ENCODE results near the gene COLEC12.

Gene COLEC12

GRCh38 chr18:474416-474815 lies 26.1 kb downstream of the COLEC12 start:
- H3K4me1 ChIP-seq (ENCODE audit: control insufficient read depth, insufficient read depth, low read depth, low read length) = peaks cover 18% of the 10 kb centered on the region
- WGBS = 69% methylated on average over 4 of the region's 4 CpGs

GRCh38 chr18:473802-474201 lies 26.7 kb downstream of the COLEC12 start:
- Histone ChIP-seq H2AK5ac (ENCODE audit: low read length, severe bottlenecking) (peak overlapping the region; percentile 89), H3K4me2 (ENCODE audit: low read length, poor library complexity, severe bottlenecking) (no peak overlapping the region), H3K9me3 (ENCODE audit: control insufficient read depth, low read length) (no peaks in the 10 kb centered on the region), H3K36me3 (ENCODE audit: control insufficient read depth in 1 of 2, insufficient read depth in 2 of 2, low read depth in 1 of 2, low read length in 2 of 2) (peaks cover 0 to 15% of the 10 kb centered on the region in 2 experiments), H3K4me3 (ENCODE audit: insufficient read depth in 1 of 2, low read depth in 1 of 2, low read length in 2 of 2) (no peak overlapping the region), H3K18ac (ENCODE audit: low read depth in 1 of 2, low read length in 2 of 2) (no peak overlapping the region), H2BK120ac (ENCODE audit: low read depth, low read length) (no peak overlapping the region), H3K27me3 (ENCODE audit: control insufficient read depth in 1 of 2, insufficient read depth in 1 of 2, low read length in 2 of 2) (no peaks in the 10 kb centered on the region), H3K27ac (ENCODE audit: low read length, poor library complexity, severe bottlenecking) (no peak overlapping the region), H4K8ac (ENCODE audit: low read length) (no peak overlapping the region), H2BK12ac (ENCODE audit: low read length in 2 of 2) (peak overlapping the region in 1 of 2 experiments; percentile 49), H4K91ac (ENCODE audit: low read length) (no peak overlapping the region), H3K14ac (ENCODE audit: low read length in 2 of 2) (no peak overlapping the region), H2BK5ac (ENCODE audit: low read depth, low read length, poor library complexity, severe bottlenecking) (no peak overlapping the region), H2AFZ (ENCODE audit: low read depth, low read length) (no peak overlapping the region), H3K23ac (ENCODE audit: low read length in 2 of 2) (no peak overlapping the region), H3K79me1 (replicated peaks; ENCODE audit: low read length, poor library complexity, severe bottlenecking) (peaks cover 2% of the 10 kb centered on the region), H3K4ac (ENCODE audit: low read depth in 1 of 2, low read length in 2 of 2) (no peak overlapping the region), H2BK15ac (ENCODE audit: low read depth, poor library complexity, severe bottlenecking) (no peak overlapping the region), H3K4me1 (ENCODE audit: control insufficient read depth, insufficient read depth, low read depth, low read length) (peaks cover 16% of the 10 kb centered on the region), H3K9ac (ENCODE audit: low read length) (peak overlapping the region; percentile 37)
- DNase-seq = no peak
- WGBS = 100% methylated on average over 1 of the region's 1 CpG

More at GRCh38 chr18:474416-474815, 26.1 kb downstream of the COLEC12 start:
- no peak overlapping the region for H3K4ac ChIP-seq (ENCODE audit: low read depth in 1 of 2, low read length in 2 of 2)
- peak overlapping the region; percentile 37 to 43 for H3K18ac ChIP-seq (ENCODE audit: low read depth in 1 of 2, low read length in 2 of 2)
- H3K36me3 ChIP-seq (ENCODE audit: control insufficient read depth in 1 of 2, insufficient read depth in 2 of 2, low read depth in 1 of 2, low read length in 2 of 2) = peaks cover 0 to 12% of the 10 kb centered on the region in 2 experiments
- no peak overlapping the region for H3K4me2 ChIP-seq (ENCODE audit: low read length, poor library complexity, severe bottlenecking)
- DNase-seq = no peak
- peaks cover 2% of the 10 kb centered on the region for H3K79me1 ChIP-seq (replicated peaks; ENCODE audit: low read length, poor library complexity, severe bottlenecking)
- peak overlapping the region; percentile 46 to 74 for H2BK12ac ChIP-seq (ENCODE audit: low read length in 2 of 2)
- H2BK120ac ChIP-seq (ENCODE audit: low read depth, low read length) = peak overlapping the region; percentile 73
- H3K27me3 ChIP-seq (ENCODE audit: control insufficient read depth in 1 of 2, insufficient read depth in 1 of 2, low read length in 2 of 2) = no peaks in the 10 kb centered on the region
- no peak overlapping the region for H3K23ac ChIP-seq (ENCODE audit: low read length in 2 of 2)
- H2AK5ac ChIP-seq (ENCODE audit: low read length, severe bottlenecking) = peak overlapping the region; percentile 100
- H2BK15ac ChIP-seq (ENCODE audit: low read depth, poor library complexity, severe bottlenecking) = no peak overlapping the region
- no peak overlapping the region for H3K4me3 ChIP-seq (ENCODE audit: insufficient read depth in 1 of 2, low read depth in 1 of 2, low read length in 2 of 2)
- no peak overlapping the region for H4K91ac ChIP-seq (ENCODE audit: low read length)
- H3K27ac ChIP-seq (ENCODE audit: low read length, poor library complexity, severe bottlenecking) = peak overlapping the region; percentile 34
- peak overlapping the region; percentile 37 for H3K9ac ChIP-seq (ENCODE audit: low read length)
- no peak overlapping the region for H3K14ac ChIP-seq (ENCODE audit: low read length in 2 of 2)
- H3K9me3 ChIP-seq (ENCODE audit: control insufficient read depth, low read length) = no peaks in the 10 kb centered on the region
- no peak overlapping the region for H2BK5ac ChIP-seq (ENCODE audit: low read depth, low read length, poor library complexity, severe bottlenecking)
- no peak overlapping the region for H2AFZ ChIP-seq (ENCODE audit: low read depth, low read length)
- H4K8ac ChIP-seq (ENCODE audit: low read length) = no peak overlapping the region

GRCh38 chr18:471716-472115 lies 28.8 kb downstream of the COLEC12 start:
- Histone ChIP-seq H3K9me3 (ENCODE audit: control insufficient read depth, low read length) (no peaks in the 10 kb centered on the region), H3K4ac (ENCODE audit: low read depth in 1 of 2, low read length in 2 of 2) (no peak overlapping the region), H3K4me1 (ENCODE audit: control insufficient read depth, insufficient read depth, low read depth, low read length) (peaks cover 12% of the 10 kb centered on the region), H3K27me3 (ENCODE audit: control insufficient read depth in 1 of 2, insufficient read depth in 1 of 2, low read length in 2 of 2) (no peaks in the 10 kb centered on the region), H2BK5ac (ENCODE audit: low read depth, low read length, poor library complexity, severe bottlenecking) (no peak overlapping the region), H2BK15ac (ENCODE audit: low read depth, poor library complexity, severe bottlenecking) (no peak overlapping the region), H3K4me2 (ENCODE audit: low read length, poor library complexity, severe bottlenecking) (no peak overlapping the region), H3K79me1 (replicated peaks; ENCODE audit: low read length, poor library complexity, severe bottlenecking) (no peaks in the 10 kb centered on the region), H3K36me3 (ENCODE audit: control insufficient read depth in 1 of 2, insufficient read depth in 2 of 2, low read depth in 1 of 2, low read length in 2 of 2) (peaks cover 0 to 11% of the 10 kb centered on the region in 2 experiments), H2BK120ac (ENCODE audit: low read depth, low read length) (no peak overlapping the region), H3K18ac (ENCODE audit: low read depth in 1 of 2, low read length in 2 of 2) (no peak overlapping the region), H3K27ac (ENCODE audit: low read length, poor library complexity, severe bottlenecking) (no peak overlapping the region), H4K8ac (ENCODE audit: low read length) (no peak overlapping the region), H3K9ac (ENCODE audit: low read length) (peak overlapping the region; percentile 48), H3K14ac (ENCODE audit: low read length in 2 of 2) (no peak overlapping the region), H2AK5ac (ENCODE audit: low read length, severe bottlenecking) (peak overlapping the region; percentile 65), H4K91ac (ENCODE audit: low read length) (no peak overlapping the region), H3K4me3 (ENCODE audit: insufficient read depth in 1 of 2, low read depth in 1 of 2, low read length in 2 of 2) (no peak overlapping the region), H2AFZ (ENCODE audit: low read depth, low read length) (no peak overlapping the region), H2BK12ac (ENCODE audit: low read length in 2 of 2) (peak overlapping the region in 1 of 2 experiments; percentile 84), H3K23ac (ENCODE audit: low read length in 2 of 2) (no peak overlapping the region)
- WGBS = 74% methylated on average over 3 of the region's 3 CpGs
- DNase-seq = peak; percentile 63

- no peaks in the 10 kb centered on the region for H3K79me1 ChIP-seq (replicated peaks; ENCODE audit: low read length, poor library complexity, severe bottlenecking)
- H3K23ac ChIP-seq (ENCODE audit: low read length in 2 of 2) = no peak overlapping the region
- H2BK12ac ChIP-seq (ENCODE audit: low read length in 2 of 2) = no peak overlapping the region
- no peak overlapping the region for H2BK5ac ChIP-seq (ENCODE audit: low read depth, low read length, poor library complexity, severe bottlenecking)
- no peak overlapping the region for H3K14ac ChIP-seq (ENCODE audit: low read length in 2 of 2)
- H3K9me3 ChIP-seq (ENCODE audit: control insufficient read depth, low read length) = no peaks in the 10 kb centered on the region
- no peak overlapping the region for H3K4me2 ChIP-seq (ENCODE audit: low read length, poor library complexity, severe bottlenecking)
- no peaks in the 10 kb centered on the region for H3K27me3 ChIP-seq (ENCODE audit: control insufficient read depth in 1 of 2, insufficient read depth in 1 of 2, low read length in 2 of 2)
- H3K4me1 ChIP-seq (ENCODE audit: control insufficient read depth, insufficient read depth, low read depth, low read length) = peaks cover 9% of the 10 kb centered on the region
- H3K36me3 ChIP-seq (ENCODE audit: control insufficient read depth in 1 of 2, insufficient read depth in 2 of 2, low read depth in 1 of 2, low read length in 2 of 2) = peaks cover 0 to 10% of the 10 kb centered on the region in 2 experiments
- no peak overlapping the region for H2BK15ac ChIP-seq (ENCODE audit: low read depth, poor library complexity, severe bottlenecking)
- H3K18ac ChIP-seq (ENCODE audit: low read depth in 1 of 2, low read length in 2 of 2) = no peak overlapping the region
- peak; percentile 60 for DNase-seq
- no peak overlapping the region for H2BK120ac ChIP-seq (ENCODE audit: low read depth, low read length)
- no peak overlapping the region for H4K8ac ChIP-seq (ENCODE audit: low read length)
- H3K4ac ChIP-seq (ENCODE audit: low read depth in 1 of 2, low read length in 2 of 2) = no peak overlapping the region
- H3K27ac ChIP-seq (ENCODE audit: low read length, poor library complexity, severe bottlenecking) = peak overlapping the region; percentile 34
- H2AK5ac ChIP-seq (ENCODE audit: low read length, severe bottlenecking) = peak overlapping the region; percentile 80
- H4K91ac ChIP-seq (ENCODE audit: low read length) = no peak overlapping the region
- no peak overlapping the region for H2AFZ ChIP-seq (ENCODE audit: low read depth, low read length)
- peak overlapping the region in 1 of 2 experiments; percentile 15 for H3K4me3 ChIP-seq (ENCODE audit: insufficient read depth in 1 of 2, low read depth in 1 of 2, low read length in 2 of 2)
- H3K9ac ChIP-seq (ENCODE audit: low read length) = peak overlapping the region; percentile 66
- WGBS = 88% methylated on average over 2 of the region's 5 CpGs
These were observed 29.6 kb downstream of the COLEC12 start for GRCh38 chr18:470661-471501.

Data from mesenchymal stem cell (in vitro differentiated cells and primary cell).